GM12874 (cell line): ENCODE data around the gene TMEM132C.

ENCODE experiments used
- CTCF ChIP-seq: IDR thresholded peaks from 2 replicates; pipeline ENCODE4 v1.5.1; 2011; ENCODE audit warnings: low read depth, mild to moderate bottlenecking, control low read depth, low read length, moderate library complexity; ENCODE audit not compliant: insufficient read depth

Gene TMEM132C

GRCh38 chr12:128518644-128519043 is 251.7 kb downstream of the TMEM132C start:
- no peak for TF ChIP-seq CTCF

- no peak for TF ChIP-seq CTCF
Measured at GRCh38 chr12:128519426-128519825, 252.5 kb downstream of the TMEM132C start.

GRCh38 chr12:128521981-128522380 is 255.0 kb downstream of the TMEM132C start:
- TF ChIP-seq CTCF, result no peak

GRCh38 chr12:128524439-128524838 is 257.5 kb downstream of the TMEM132C start:
- no peak for TF ChIP-seq CTCF

GRCh38 chr12:128531170-128531569 is 264.2 kb downstream of the TMEM132C start:
- no peak for TF ChIP-seq CTCF

- no peak for TF ChIP-seq CTCF
Measured at GRCh38 chr12:128534906-128535305, 267.9 kb downstream of the TMEM132C start.

- TF ChIP-seq CTCF, result no peak
Measured at GRCh38 chr12:128536810-128537209, 269.8 kb downstream of the TMEM132C start.

- TF ChIP-seq CTCF, result no peak
Measured at GRCh38 chr12:128537668-128538067, 270.7 kb downstream of the TMEM132C start.
